Measurements from ENCODE around the gene GIGYF2. TPM values are rescaled to one million over a fixed set of nuclear protein-coding genes. Genes with fewer than 3 reads are reported as not detected.

GIGYF2 gene
- total RNA-seq, 1 experiment from 2014 or later = 60.6 TPM

GRCh38 chr2:232833830-232834229 lies 136.7 kb downstream of the GIGYF2 start:
- peaks cover 18 to 19% of the 10 kb centered on the region in 2 experiments; a peak in 3 of 4 replicates for H3K36me3 ChIP-seq (ENCODE audit: control insufficient read depth in 1 of 2, insufficient read depth in 2 of 2, low read length in 2 of 2)
- no peaks in the 10 kb centered on the region for H3K9me2 ChIP-seq (ENCODE audit: insufficient read depth)
- no peak for DNase-seq (ENCODE audit: low read depth, low spot score)
- no peak overlapping the region for H3K27ac ChIP-seq (ENCODE audit: low read depth, low read length)
- no peaks in the 10 kb centered on the region for H4K20me1 ChIP-seq (ENCODE audit: insufficient read depth)
- ATAC-seq = no peak
- no peaks in the 10 kb centered on the region for H3K9me3 ChIP-seq (ENCODE audit: control insufficient read depth in 1 of 2, insufficient read depth in 1 of 2, low read depth in 1 of 2, low read length in 2 of 2)
- TF ChIP-seq EZH2 (IDR thresholded peaks at IDR 0.05) = no peak
- TF ChIP-seq ZFX (IDR thresholded peaks at IDR 0.05) = no peak
- TF ChIP-seq SRF (IDR thresholded peaks at IDR 0.05; ENCODE audit: low read depth) = no peak
- no peak for TF ChIP-seq CBX3 (IDR thresholded peaks at IDR 0.05; ENCODE audit: low read depth)
- TF ChIP-seq ZBTB33 (IDR thresholded peaks at IDR 0.05; ENCODE audit: extremely low read depth, insufficient replicate concordance, low read length) = no peak
- no peak for TF ChIP-seq CEBPB (IDR thresholded peaks at IDR 0.05; ENCODE audit: low read depth)
- no peak for TF ChIP-seq SIN3A (IDR thresholded peaks at IDR 0.05; ENCODE audit: low read depth)
- TF ChIP-seq TCF7L2 (IDR thresholded peaks at IDR 0.05; ENCODE audit: borderline replicate concordance, extremely low read depth, insufficient read depth, insufficient read length) = no peak
- no peak for TF ChIP-seq ZNF274 (IDR thresholded peaks at IDR 0.05; ENCODE audit: low read depth, low read length)
- no peak for TF ChIP-seq YY1 (IDR thresholded peaks at IDR 0.05; ENCODE audit: extremely low read depth, insufficient replicate concordance, low read depth, low read length)
- no peak for TF ChIP-seq EZH2phosphoT487 (IDR thresholded peaks at IDR 0.05; ENCODE audit: borderline replicate concordance)
- no peak for TF ChIP-seq CTCF (IDR thresholded peaks at IDR 0.05 in 2 of 3, conservative IDR thresholded peaks at IDR 0.05 in 1 of 3; ENCODE audit: borderline replicate concordance in 1 of 3, insufficient read depth in 1 of 3, low read depth in 2 of 3, low read length in 2 of 3)
- TF ChIP-seq REST (IDR thresholded peaks at IDR 0.05; ENCODE audit: low read depth) = no peak
- no peak for TF ChIP-seq MAX (IDR thresholded peaks at IDR 0.05)
- no peak for TF ChIP-seq RAD21 (IDR thresholded peaks at IDR 0.05; ENCODE audit: low read depth)
- no peak for TF ChIP-seq FOSL1 (IDR thresholded peaks at IDR 0.05; ENCODE audit: low read depth)
- TF ChIP-seq ELF1 (IDR thresholded peaks at IDR 0.05; ENCODE audit: borderline replicate concordance, low read depth) = no peak
- no peak for TF ChIP-seq EGR1 (IDR thresholded peaks at IDR 0.05; ENCODE audit: low read depth)
- no TSS peak for BruUV-seq (replicated peaks)
- RAD21 ChIA-PET (ENCODE audit: low non-redundant PET in 1 of 2, low total read pairs in 2 of 2, uncharacterized antibody in 2 of 2, unreplicated experiment in 2 of 2) = no interaction called here
- POLR2A ChIA-PET = no interaction called here
- no peak overlapping the region for H3K4me3 ChIP-seq (replicated peaks in 1 of 2; ENCODE audit: low read depth in 1 of 2, low read length in 2 of 2)
- H3K4me2 ChIP-seq (ENCODE audit: low read length) = no peak overlapping the region
- no peak overlapping the region for H2AFZ ChIP-seq (ENCODE audit: low read depth, low read length, poor library complexity, severe bottlenecking)
- H3K27me3 ChIP-seq (ENCODE audit: insufficient read depth, low read length) = no peaks in the 10 kb centered on the region
- no peak overlapping the region for H3K9ac ChIP-seq (ENCODE audit: low read length)
- peaks cover 12% of the 10 kb centered on the region; the same call in 1 of the 2 replicates for H3K79me2 ChIP-seq (ENCODE audit: insufficient read depth, low read length)
- CTCF ChIA-PET = no interaction called here
- intact Hi-C loops (cut with micrococcal nuclease) = loop anchor here (10.0 kb wide), 1 partner anchor 229 kb away; no protein-coding TSS in a partner anchor
- peaks cover 11 to 31% of the 10 kb centered on the region in 2 experiments for H3K4me1 ChIP-seq (ENCODE audit: control insufficient read depth in 1 of 2, insufficient read depth in 2 of 2, low read length in 2 of 2)

Measured in HCT116 (cell line).